ENCODE results near the gene TMEM269. TPM values are rescaled to one million over a fixed set of nuclear protein-coding genes. Genes with fewer than 3 reads are reported as not detected.

Gene TMEM269
- 0.06 TPM for polyA plus RNA-seq (2013, experiment 1 of 2)
- 0.07 TPM for polyA plus RNA-seq (2013, experiment 2 of 2)

GRCh38 chr1:42784946-42785693 lies at the start of gene TMEM269:
TMEM269 (plus strand) TSS chr1:42784991; CDS start chr1:42789894, 4,903 bp downstream.
- H3K79me1 ChIP-seq (ENCODE audit: low read length), result no peaks in the 10 kb centered on the region
- no peak within 1 kb of the TSS for H3K4ac ChIP-seq (ENCODE audit: low read depth, low read length)
- no peak within 1 kb of the TSS for H4K8ac ChIP-seq (ENCODE audit: low read depth, low read length)
- no peaks in the 10 kb centered on the region for H3K79me2 ChIP-seq (ENCODE audit: control insufficient read depth, insufficient read depth, low read length)
- H3K4me3 ChIP-seq (ENCODE audit: low read length), result no peak within 1 kb of the TSS
- H3K4me1 ChIP-seq (ENCODE audit: control insufficient read depth, low read depth, low read length), result no peaks in the 10 kb centered on the region
- H3K18ac ChIP-seq (ENCODE audit: low read length), result no peak within 1 kb of the TSS
- no peaks in the 10 kb centered on the region for H3K27me3 ChIP-seq (ENCODE audit: insufficient read depth, low read length, poor library complexity)
- H4K5ac ChIP-seq (ENCODE audit: low read length), result no peak within 1 kb of the TSS
- peak within 1 kb of the TSS; percentile 56 for H3K56ac ChIP-seq (ENCODE audit: low read length)
- H2BK120ac ChIP-seq (ENCODE audit: low read depth, low read length), result no peak within 1 kb of the TSS
- H2AK5ac ChIP-seq (ENCODE audit: low read length), result no peak within 1 kb of the TSS
- H3K27ac ChIP-seq (ENCODE audit: low read depth, low read length), result no peak within 1 kb of the TSS
- no peak within 1 kb of the TSS for H2BK15ac ChIP-seq (replicated peaks; ENCODE audit: low read depth)
- H3K36me3 ChIP-seq (ENCODE audit: control insufficient read depth, insufficient read depth, low read length), result no peaks in the 10 kb centered on the region
- DNase-seq, result no peak
- H3K4me2 ChIP-seq (ENCODE audit: low read length), result no peak within 1 kb of the TSS
- no peak within 1 kb of the TSS for H3K23ac ChIP-seq (ENCODE audit: low read length)
- no peak within 1 kb of the TSS for H3K9ac ChIP-seq (ENCODE audit: low read length)
- no CpG with 5 or more reads among the region's 54 CpGs for WGBS (ENCODE audit: extremely low coverage, insufficient coverage, low lambda C conversion rate)
- H2BK5ac ChIP-seq (ENCODE audit: low read length), result no peak within 1 kb of the TSS

DNA sequence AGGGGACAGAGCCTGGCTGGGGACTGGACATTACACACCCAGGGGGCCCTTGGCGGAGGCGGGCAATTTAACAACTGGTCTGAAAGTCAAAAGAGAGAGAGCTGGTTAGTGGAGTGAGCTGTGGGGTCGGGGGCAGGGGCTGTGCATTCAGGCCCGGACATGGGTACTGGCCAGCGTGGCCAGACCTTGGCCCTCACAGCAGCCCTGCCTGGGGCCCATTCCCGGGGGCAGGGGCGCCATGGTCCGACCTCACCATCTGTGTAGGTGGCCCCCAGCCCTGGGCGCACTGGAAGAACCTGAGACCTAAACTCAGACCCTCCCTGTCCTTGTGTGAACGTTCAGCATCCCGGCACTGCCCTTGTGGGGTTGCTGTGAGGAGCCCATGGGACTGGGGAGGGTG lies 49.7 kb upstream of the TMEM269 start:
- Histone ChIP-seq H2BK15ac (replicated peaks; ENCODE audit: low read depth) (no peak overlapping the region), H2BK120ac (ENCODE audit: low read depth, low read length) (no peak overlapping the region), H3K4ac (ENCODE audit: low read depth, low read length) (no peak overlapping the region), H3K27ac (ENCODE audit: low read depth, low read length) (no peak overlapping the region), H3K79me1 (ENCODE audit: low read length) (no peaks in the 10 kb centered on the region), H3K4me1 (ENCODE audit: control insufficient read depth, low read depth, low read length) (peaks cover 2% of the 10 kb centered on the region), H3K79me2 (ENCODE audit: control insufficient read depth, insufficient read depth, low read length) (no peaks in the 10 kb centered on the region), H3K36me3 (ENCODE audit: control insufficient read depth, insufficient read depth, low read length) (no peaks in the 10 kb centered on the region), H3K18ac (ENCODE audit: low read length) (no peak overlapping the region), H4K8ac (ENCODE audit: low read depth, low read length) (no peak overlapping the region), H3K23ac (ENCODE audit: low read length) (no peak overlapping the region), H2AK5ac (ENCODE audit: low read length) (no peak overlapping the region), H3K27me3 (ENCODE audit: insufficient read depth, low read length, poor library complexity) (no peaks in the 10 kb centered on the region), H4K5ac (ENCODE audit: low read length) (no peak overlapping the region), H3K4me3 (ENCODE audit: low read length) (no peak overlapping the region), H3K56ac (ENCODE audit: low read length) (no peak overlapping the region), H3K4me2 (ENCODE audit: low read length) (no peak overlapping the region), H2BK5ac (ENCODE audit: low read length) (no peak overlapping the region), H3K9ac (ENCODE audit: low read length) (no peak overlapping the region)
- no peak for DNase-seq
- no CpG with 5 or more reads among the region's 11 CpGs for WGBS (ENCODE audit: extremely low coverage, insufficient coverage, low lambda C conversion rate)

- no CpG with 5 or more reads among the region's 14 CpGs for WGBS (ENCODE audit: extremely low coverage, insufficient coverage, low lambda C conversion rate)
- H3K23ac ChIP-seq (ENCODE audit: low read length), result no peak overlapping the region
- H3K56ac ChIP-seq (ENCODE audit: low read length), result no peak overlapping the region
- H2BK5ac ChIP-seq (ENCODE audit: low read length), result no peak overlapping the region
- no peak overlapping the region for H3K4ac ChIP-seq (ENCODE audit: low read depth, low read length)
- H3K9ac ChIP-seq (ENCODE audit: low read length), result no peak overlapping the region
- no peak for DNase-seq
- no peak overlapping the region for H3K4me3 ChIP-seq (ENCODE audit: low read length)
- no peaks in the 10 kb centered on the region for H3K27me3 ChIP-seq (ENCODE audit: insufficient read depth, low read length, poor library complexity)
- no peak overlapping the region for H3K27ac ChIP-seq (ENCODE audit: low read depth, low read length)
- H3K36me3 ChIP-seq (ENCODE audit: control insufficient read depth, insufficient read depth, low read length), result no peaks in the 10 kb centered on the region
- H2BK120ac ChIP-seq (ENCODE audit: low read depth, low read length), result no peak overlapping the region
- H4K5ac ChIP-seq (ENCODE audit: low read length), result no peak overlapping the region
- H3K4me2 ChIP-seq (ENCODE audit: low read length), result no peak overlapping the region
- peaks cover 2% of the 10 kb centered on the region for H3K4me1 ChIP-seq (ENCODE audit: control insufficient read depth, low read depth, low read length)
- H2BK15ac ChIP-seq (replicated peaks; ENCODE audit: low read depth), result no peak overlapping the region
- no peaks in the 10 kb centered on the region for H3K79me1 ChIP-seq (ENCODE audit: low read length)
- no peak overlapping the region for H4K8ac ChIP-seq (ENCODE audit: low read depth, low read length)
- H2AK5ac ChIP-seq (ENCODE audit: low read length), result no peak overlapping the region
- H3K79me2 ChIP-seq (ENCODE audit: control insufficient read depth, insufficient read depth, low read length), result no peaks in the 10 kb centered on the region
- no peak overlapping the region for H3K18ac ChIP-seq (ENCODE audit: low read length)
Measured at GRCh38 chr1:42735477-42736105, 49.2 kb upstream of the TMEM269 start.

- Histone ChIP-seq H3K36me3 (ENCODE audit: control insufficient read depth, insufficient read depth, low read length) (no peaks in the 10 kb centered on the region), H2BK15ac (replicated peaks; ENCODE audit: low read depth) (no peak overlapping the region), H2BK120ac (ENCODE audit: low read depth, low read length) (no peak overlapping the region), H3K27ac (ENCODE audit: low read depth, low read length) (no peak overlapping the region), H3K18ac (ENCODE audit: low read length) (no peak overlapping the region), H3K4me1 (ENCODE audit: control insufficient read depth, low read depth, low read length) (peaks cover 2% of the 10 kb centered on the region), H3K27me3 (ENCODE audit: insufficient read depth, low read length, poor library complexity) (no peaks in the 10 kb centered on the region), H3K79me2 (ENCODE audit: control insufficient read depth, insufficient read depth, low read length) (no peaks in the 10 kb centered on the region), H2BK5ac (ENCODE audit: low read length) (no peak overlapping the region), H4K8ac (ENCODE audit: low read depth, low read length) (no peak overlapping the region), H3K4me3 (ENCODE audit: low read length) (no peak overlapping the region), H4K5ac (ENCODE audit: low read length) (no peak overlapping the region), H2AK5ac (ENCODE audit: low read length) (no peak overlapping the region), H3K23ac (ENCODE audit: low read length) (no peak overlapping the region), H3K4me2 (ENCODE audit: low read length) (no peak overlapping the region), H3K79me1 (ENCODE audit: low read length) (no peaks in the 10 kb centered on the region), H3K4ac (ENCODE audit: low read depth, low read length) (no peak overlapping the region), H3K9ac (ENCODE audit: low read length) (no peak overlapping the region), H3K56ac (ENCODE audit: low read length) (peak overlapping the region; percentile 56)
- peak; percentile 73 for DNase-seq
- no CpG with 5 or more reads among the region's 4 CpGs for WGBS (ENCODE audit: extremely low coverage, insufficient coverage, low lambda C conversion rate)
Measured at GRCh38 chr1:42736152-42736551, 48.6 kb upstream of the TMEM269 start.

GRCh38 chr1:42736571-42737200 lies 48.1 kb upstream of the TMEM269 start:
- Histone ChIP-seq H2BK5ac (ENCODE audit: low read length) (no peak overlapping the region), H3K4me1 (ENCODE audit: control insufficient read depth, low read depth, low read length) (peaks cover 4% of the 10 kb centered on the region), H2BK15ac (replicated peaks; ENCODE audit: low read depth) (no peak overlapping the region), H4K5ac (ENCODE audit: low read length) (no peak overlapping the region), H4K8ac (ENCODE audit: low read depth, low read length) (no peak overlapping the region), H3K56ac (ENCODE audit: low read length) (peak overlapping the region; percentile 56), H3K18ac (ENCODE audit: low read length) (no peak overlapping the region), H2BK120ac (ENCODE audit: low read depth, low read length) (no peak overlapping the region), H3K4me2 (ENCODE audit: low read length) (no peak overlapping the region), H3K9ac (ENCODE audit: low read length) (no peak overlapping the region), H3K27me3 (ENCODE audit: insufficient read depth, low read length, poor library complexity) (no peaks in the 10 kb centered on the region), H3K79me1 (ENCODE audit: low read length) (no peaks in the 10 kb centered on the region), H3K27ac (ENCODE audit: low read depth, low read length) (no peak overlapping the region), H3K4ac (ENCODE audit: low read depth, low read length) (no peak overlapping the region), H3K4me3 (ENCODE audit: low read length) (no peak overlapping the region), H3K36me3 (ENCODE audit: control insufficient read depth, insufficient read depth, low read length) (no peaks in the 10 kb centered on the region), H3K23ac (ENCODE audit: low read length) (no peak overlapping the region), H2AK5ac (ENCODE audit: low read length) (no peak overlapping the region), H3K79me2 (ENCODE audit: control insufficient read depth, insufficient read depth, low read length) (no peaks in the 10 kb centered on the region)
- WGBS (ENCODE audit: extremely low coverage, insufficient coverage, low lambda C conversion rate), result no CpG with 5 or more reads among the region's 8 CpGs
- DNase-seq, result no peak

All from mesendoderm (in vitro differentiated cells).